ENCODE data around the gene SMC5.

- no peak for TF ChIP-seq CTCF (IDR thresholded peaks at IDR 0.05)
- no peak for TF ChIP-seq USF2 (IDR thresholded peaks at IDR 0.05; ENCODE audit: borderline replicate concordance, low read depth, low read length)
- no peak for TF ChIP-seq RFX5 (IDR thresholded peaks at IDR 0.05; ENCODE audit: low read length)
- no peak for TF ChIP-seq FOSL2 (IDR thresholded peaks at IDR 0.05; ENCODE audit: borderline replicate concordance, low read depth)
- TF ChIP-seq EP300 (IDR thresholded peaks at IDR 0.05; ENCODE audit: borderline replicate concordance in 1 of 2, low read depth in 1 of 2, low read length in 1 of 2): no peak
- no peak for TF ChIP-seq SMC3 (IDR thresholded peaks at IDR 0.05; ENCODE audit: low read depth, low read length)
- no peak for TF ChIP-seq POLR2AphosphoS5 (IDR thresholded peaks at IDR 0.05; ENCODE audit: low read depth, low read length)
- no peak for TF ChIP-seq EZH2phosphoT487 (IDR thresholded peaks at IDR 0.05; ENCODE audit: borderline replicate concordance, low read depth)
These were observed 41.7 kb upstream of the SMC5 start for GRCh38 chr9:70217029-70217428.
